HG03558 (cell line): ENCODE data around the gene TBC1D25.

Source experiments
- ATAC-seq: cut with Tn5 transposase; IDR thresholded peaks from one replicate; pipeline ENCODE4 v1.9.1; 2021; ENCODE audit warnings: moderate number of reproducible peaks; ENCODE audit not compliant: unreplicated experiment; ENCODE audit errors: extremely low read depth

Gene TBC1D25

GRCh38 chrX:48597353-48598264 is 58.1 kb downstream of the TBC1D25 start, which contains the start of gene WDR13:
Gene WDR13, plus strand, starts transcription at chrX:48597492. Its CDS starts 505 bp downstream, at chrX:48597997.
- no peak for ATAC-seq

DNA sequence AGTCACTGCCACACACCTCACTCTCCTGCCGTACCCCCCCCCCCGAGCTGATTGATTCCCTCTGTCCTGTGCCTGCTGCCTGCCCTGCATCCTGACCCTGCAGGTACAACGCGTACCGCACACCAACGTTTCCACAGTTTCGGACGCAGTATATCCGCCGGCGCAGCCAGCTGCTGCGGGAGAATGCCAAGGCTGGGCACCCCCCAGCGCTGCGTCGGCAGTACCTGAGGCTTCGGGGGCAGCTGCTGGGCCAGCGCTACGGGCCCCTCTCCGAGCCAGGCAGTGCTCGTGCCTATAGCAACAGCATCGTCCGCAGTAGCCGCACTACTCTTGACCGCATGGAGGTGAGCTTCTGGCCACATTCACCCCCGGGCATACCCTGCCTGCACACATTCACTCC is 59.1 kb downstream of the TBC1D25 start:
- no peak for ATAC-seq

DNA sequence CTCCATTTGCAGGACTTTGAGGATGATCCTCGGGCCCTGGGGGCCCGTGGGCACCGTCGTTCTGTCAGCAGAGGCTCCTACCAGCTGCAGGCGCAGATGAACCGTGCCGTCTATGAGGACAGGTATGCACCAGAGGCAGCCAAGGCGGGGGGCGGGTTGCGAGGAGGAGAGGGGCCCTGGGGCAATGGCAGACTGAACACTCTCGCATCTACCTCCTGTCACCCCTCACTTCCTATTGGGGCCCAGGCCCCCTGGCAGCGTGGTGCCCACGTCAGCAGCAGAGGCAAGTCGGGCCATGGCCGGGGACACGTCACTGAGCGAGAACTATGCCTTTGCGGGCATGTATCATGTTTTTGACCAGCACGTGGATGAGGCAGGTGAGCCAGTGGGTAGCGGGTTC is 59.8 kb downstream of the TBC1D25 start:
- no peak for ATAC-seq

DNA sequence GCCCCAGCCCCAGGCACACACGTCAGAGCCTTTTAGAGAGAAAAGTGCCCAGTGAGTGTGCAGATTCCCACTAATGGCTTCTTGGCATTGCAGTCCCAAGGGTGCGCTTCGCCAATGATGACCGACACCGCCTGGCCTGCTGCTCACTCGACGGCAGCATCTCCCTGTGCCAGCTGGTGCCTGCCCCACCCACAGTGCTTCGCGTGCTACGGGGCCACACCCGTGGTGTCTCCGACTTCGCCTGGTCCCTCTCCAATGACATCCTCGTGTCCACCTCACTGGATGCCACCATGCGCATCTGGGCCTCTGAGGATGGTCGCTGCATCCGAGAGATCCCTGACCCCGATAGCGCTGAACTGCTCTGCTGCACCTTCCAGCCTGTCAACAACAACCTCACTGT is 60.7 kb downstream of the TBC1D25 start:
- ATAC-seq, result no peak

- no peak for ATAC-seq
These were observed 62.4 kb downstream of the TBC1D25 start for GRCh38 chrX:48601741-48602394.

DNA sequence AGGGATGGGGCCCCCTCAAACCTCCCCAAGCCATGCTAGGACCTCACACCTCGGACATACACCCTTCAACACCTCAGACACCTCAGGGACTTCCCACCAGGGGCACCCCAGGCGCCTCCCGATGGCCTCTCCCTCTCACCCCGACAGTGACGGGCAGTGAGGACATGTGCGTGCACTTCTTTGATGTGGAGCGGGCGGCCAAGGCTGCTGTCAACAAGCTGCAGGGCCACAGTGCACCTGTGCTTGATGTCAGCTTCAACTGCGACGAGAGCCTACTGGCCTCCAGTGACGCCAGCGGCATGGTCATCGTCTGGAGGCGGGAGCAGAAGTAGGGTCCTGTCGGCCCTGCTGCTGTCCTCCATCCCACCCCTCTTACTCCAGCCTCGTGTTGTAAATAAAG is 65.2 kb downstream of the TBC1D25 start:
- ATAC-seq, result no peak

DNA sequence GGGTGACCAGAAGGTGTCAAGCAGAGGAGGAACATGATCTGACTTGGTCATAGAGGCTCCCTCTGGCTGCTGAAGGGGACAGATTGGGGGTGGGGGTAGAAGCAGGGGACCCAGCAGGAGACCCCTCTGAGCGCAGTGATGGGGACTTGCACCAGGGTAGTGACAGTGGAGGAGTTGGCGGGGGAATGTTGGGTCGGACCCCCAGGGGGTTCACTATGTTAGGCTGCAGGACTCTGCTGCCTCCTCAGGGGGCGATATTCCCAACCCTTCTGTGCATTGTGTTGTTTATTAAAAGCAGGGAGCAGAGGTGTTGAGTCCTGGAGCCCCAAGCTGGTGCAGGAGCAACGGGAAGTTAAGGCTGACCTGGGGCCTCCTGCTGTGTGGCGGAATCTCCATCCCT is 66.6 kb downstream of the TBC1D25 start:
- ATAC-seq, result no peak

- ATAC-seq, result no peak
These were observed 72.2 kb downstream of the TBC1D25 start for GRCh38 chrX:48611703-48612102.
